ENCODE data around the gene CACTIN. TPM values are rescaled to one million over a fixed set of nuclear protein-coding genes. Genes with fewer than 3 reads are reported as not detected.
A peak's percentile ranks its signal among the peaks of the same experiment; 100 is the strongest.
"Not testable (repeated sequence)": the region's sequence is repeated elsewhere in the genome, so short reads cannot be mapped to it uniquely, and the experiment has no call there.

Gene CACTIN
- total and polyA plus RNA-seq, 4 donors, result 11.0 to 32.6 (median 27.9) TPM

DNA sequence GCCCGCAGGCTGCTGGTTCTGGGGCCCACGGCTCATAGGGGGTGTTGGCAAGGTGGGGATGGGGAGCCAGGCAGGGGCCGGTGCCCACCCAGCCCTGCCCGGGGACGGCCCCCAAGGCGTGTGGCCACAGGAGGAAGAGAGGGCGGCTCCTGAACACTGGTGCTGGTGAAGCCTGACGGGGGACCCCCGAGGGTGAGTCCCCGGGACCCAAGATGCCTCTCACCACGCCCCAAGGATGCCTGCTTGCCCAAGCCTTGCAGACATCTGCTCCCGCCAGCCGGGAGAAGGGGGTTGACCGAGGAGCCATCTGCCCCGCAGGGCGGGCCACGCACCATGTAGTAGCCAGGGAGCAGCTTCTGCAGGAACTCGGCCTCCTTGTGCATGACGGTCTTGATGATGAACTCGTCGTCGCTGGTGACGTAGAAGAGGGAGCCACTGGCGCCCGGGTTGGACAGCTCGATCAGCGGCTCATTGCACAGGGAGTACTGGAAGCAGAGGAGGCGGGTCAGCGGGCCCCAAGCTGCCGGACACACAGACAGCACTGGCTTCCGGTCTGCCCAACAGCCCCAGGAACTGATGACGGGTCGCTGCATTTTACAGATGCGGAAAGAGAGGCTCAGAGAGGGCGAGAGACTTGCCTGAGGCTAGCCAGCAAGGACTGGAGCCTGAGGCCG lies 29.6 kb upstream of the CACTIN start:
- DNase-seq (ENCODE audit: low read depth in 4 of 6, low spot score in 6 of 6), result no peak
- peaks cover 98% of the 10 kb centered on the region for H3K36me3 ChIP-seq (ENCODE audit: control insufficient read depth, insufficient read depth, low read length)
- no peaks in the 10 kb centered on the region for H3K27me3 ChIP-seq (ENCODE audit: control insufficient read depth, insufficient read depth, low read length)
- H3K4me3 ChIP-seq (ENCODE audit: low read depth, low read length), result no peak overlapping the region
- H3K4me1 ChIP-seq (ENCODE audit: control insufficient read depth, insufficient read depth, low read length), result peaks cover 17% of the 10 kb centered on the region
- H3K9me3 ChIP-seq (ENCODE audit: control insufficient read depth, insufficient read depth, low read length), result no peaks in the 10 kb centered on the region
- 80% methylated on average over 35 of the region's 36 CpGs for WGBS (ENCODE audit: insufficient coverage)
- H3K27ac ChIP-seq (ENCODE audit: low read depth, low read length), result no peak overlapping the region

- Histone ChIP-seq H3K36me3 (ENCODE audit: control insufficient read depth, insufficient read depth, low read length) (peaks cover 98% of the 10 kb centered on the region), H3K4me3 (ENCODE audit: low read depth, low read length) (no peak overlapping the region), H3K27me3 (ENCODE audit: control insufficient read depth, insufficient read depth, low read length) (no peaks in the 10 kb centered on the region), H3K27ac (ENCODE audit: low read depth, low read length) (no peak overlapping the region), H3K9me3 (ENCODE audit: control insufficient read depth, insufficient read depth, low read length) (no peaks in the 10 kb centered on the region), H3K4me1 (ENCODE audit: control insufficient read depth, insufficient read depth, low read length) (peaks cover 17% of the 10 kb centered on the region)
- DNase-seq (ENCODE audit: low read depth in 4 of 6, low spot score in 6 of 6), result peak in 2 of 6 donors; percentile 45 to 66
- 78% methylated on average over 13 of the region's 25 CpGs for WGBS (ENCODE audit: insufficient coverage)
These were observed 28.9 kb upstream of the CACTIN start for GRCh38 chr19:3655402-3656072.

- Histone ChIP-seq H3K4me1 (ENCODE audit: control insufficient read depth, insufficient read depth, low read length) (peaks cover 26% of the 10 kb centered on the region), H3K27me3 (ENCODE audit: control insufficient read depth, insufficient read depth, low read length) (no peaks in the 10 kb centered on the region), H3K27ac (ENCODE audit: low read depth, low read length) (no peak overlapping the region), H3K4me3 (ENCODE audit: low read depth, low read length) (no peak overlapping the region), H3K9me3 (ENCODE audit: control insufficient read depth, insufficient read depth, low read length) (no peaks in the 10 kb centered on the region), H3K36me3 (ENCODE audit: control insufficient read depth, insufficient read depth, low read length) (peaks cover 92% of the 10 kb centered on the region)
- no peak for DNase-seq (ENCODE audit: low read depth in 4 of 6, low spot score in 6 of 6)
- 92% methylated on average over 12 of the region's 20 CpGs for WGBS (ENCODE audit: insufficient coverage)
These were observed 27.4 kb upstream of the CACTIN start for GRCh38 chr19:3653865-3654513.

DNA sequence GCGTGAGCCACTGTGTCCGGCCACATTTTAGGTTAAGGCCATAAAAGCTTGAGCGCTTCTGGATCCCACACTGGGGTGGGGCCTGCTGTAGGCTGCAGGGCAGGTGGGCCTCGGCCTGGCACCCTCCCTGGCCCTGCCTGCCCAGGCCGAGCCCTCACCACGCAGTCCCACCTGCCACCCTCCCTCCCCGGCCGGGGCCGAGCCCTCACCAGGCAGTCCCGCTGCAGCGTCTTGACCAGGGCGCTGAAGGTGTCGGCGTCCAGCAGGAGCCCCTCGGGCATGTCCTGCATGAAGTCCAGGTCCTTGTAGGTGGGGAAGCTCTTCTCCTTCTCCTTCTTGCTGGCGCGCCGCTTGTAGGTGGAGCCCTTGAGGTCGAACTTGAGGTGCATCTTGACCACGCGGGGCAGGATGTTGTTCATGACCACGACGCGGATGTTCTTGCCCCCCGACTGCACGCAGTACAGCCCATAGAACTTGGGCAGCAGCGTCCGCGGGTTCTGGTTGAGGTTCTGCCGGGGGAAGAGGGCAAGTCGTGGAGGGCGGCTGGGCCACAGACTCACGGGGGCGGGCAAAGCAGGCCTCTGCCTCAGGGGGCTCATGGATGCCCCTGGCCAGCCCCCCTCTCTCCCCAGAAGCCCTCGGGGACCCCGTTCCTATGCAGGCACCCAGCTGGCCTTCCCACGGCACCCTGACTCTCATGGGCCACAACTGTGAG lies 26.6 kb upstream of the CACTIN start:
- DNase-seq (ENCODE audit: low read depth in 4 of 6, low spot score in 6 of 6), result no peak
- Histone ChIP-seq H3K27ac (ENCODE audit: low read depth, low read length) (no peak overlapping the region), H3K36me3 (ENCODE audit: control insufficient read depth, insufficient read depth, low read length) (peaks cover 92% of the 10 kb centered on the region), H3K27me3 (ENCODE audit: control insufficient read depth, insufficient read depth, low read length) (no peaks in the 10 kb centered on the region), H3K4me3 (ENCODE audit: low read depth, low read length) (no peak overlapping the region), H3K4me1 (ENCODE audit: control insufficient read depth, insufficient read depth, low read length) (peaks cover 20% of the 10 kb centered on the region), H3K9me3 (ENCODE audit: control insufficient read depth, insufficient read depth, low read length) (no peaks in the 10 kb centered on the region)
- 94% methylated on average over 33 of the region's 37 CpGs for WGBS (ENCODE audit: insufficient coverage)

- Histone ChIP-seq H3K4me1 (ENCODE audit: control insufficient read depth, insufficient read depth, low read length) (peaks cover 18% of the 10 kb centered on the region), H3K36me3 (ENCODE audit: control insufficient read depth, insufficient read depth, low read length) (peaks cover 92% of the 10 kb centered on the region), H3K27ac (ENCODE audit: low read depth, low read length) (no peak overlapping the region), H3K9me3 (ENCODE audit: control insufficient read depth, insufficient read depth, low read length) (no peaks in the 10 kb centered on the region), H3K4me3 (ENCODE audit: low read depth, low read length) (no peak overlapping the region), H3K27me3 (ENCODE audit: control insufficient read depth, insufficient read depth, low read length) (no peaks in the 10 kb centered on the region)
- 96% methylated on average over 11 of the region's 14 CpGs for WGBS (ENCODE audit: insufficient coverage)
- DNase-seq (ENCODE audit: low read depth in 4 of 6, low spot score in 6 of 6), result no peak
These were observed 25.8 kb upstream of the CACTIN start for GRCh38 chr19:3652422-3652821.

GRCh38 chr19:3651684-3652083 lies 25.1 kb upstream of the CACTIN start:
- H3K4me3 ChIP-seq (ENCODE audit: low read depth, low read length), result no peak overlapping the region
- H3K4me1 ChIP-seq (ENCODE audit: control insufficient read depth, insufficient read depth, low read length), result peaks cover 18% of the 10 kb centered on the region
- no peaks in the 10 kb centered on the region for H3K27me3 ChIP-seq (ENCODE audit: control insufficient read depth, insufficient read depth, low read length)
- DNase-seq (ENCODE audit: low read depth in 4 of 6, low spot score in 6 of 6), result no peak
- H3K27ac ChIP-seq (ENCODE audit: low read depth, low read length), result no peak overlapping the region
- no peaks in the 10 kb centered on the region for H3K9me3 ChIP-seq (ENCODE audit: control insufficient read depth, insufficient read depth, low read length)
- WGBS (ENCODE audit: insufficient coverage), result 98% methylated on average over 33 of the region's 33 CpGs
- H3K36me3 ChIP-seq (ENCODE audit: control insufficient read depth, insufficient read depth, low read length), result peaks cover 92% of the 10 kb centered on the region

DNA sequence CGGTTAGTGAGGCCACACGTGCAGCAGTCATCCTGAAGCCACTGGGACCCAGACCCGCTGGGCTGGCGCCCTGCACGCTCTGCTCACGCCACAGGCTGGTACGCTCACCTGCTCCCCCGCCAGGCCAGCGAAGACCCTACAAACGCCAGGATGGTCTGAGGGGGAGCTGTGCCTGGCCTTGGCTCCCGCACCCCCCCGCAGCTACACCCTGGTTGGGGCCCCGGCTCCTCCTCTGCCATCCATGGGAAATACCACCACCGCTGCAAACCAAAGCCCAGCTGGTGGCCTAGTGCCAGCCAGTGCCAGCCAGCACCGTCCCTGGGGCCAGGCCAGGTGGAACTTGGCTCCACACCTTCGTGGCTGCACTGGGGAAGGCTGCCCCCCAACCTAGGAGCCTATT lies 23.3 kb upstream of the CACTIN start:
- Histone ChIP-seq H3K4me3 (ENCODE audit: low read depth, low read length) (no peak overlapping the region), H3K27ac (ENCODE audit: low read depth, low read length) (no peak overlapping the region), H3K36me3 (ENCODE audit: control insufficient read depth, insufficient read depth, low read length) (peaks cover 92% of the 10 kb centered on the region)

GRCh38 chr19:3648037-3648905 lies 21.7 kb upstream of the CACTIN start:
- no peak for DNase-seq (ENCODE audit: low read depth in 4 of 6, low spot score in 6 of 6)
- WGBS (ENCODE audit: insufficient coverage), result 94% methylated on average over 29 of the region's 33 CpGs
- Histone ChIP-seq H3K36me3 (ENCODE audit: control insufficient read depth, insufficient read depth, low read length) (peaks cover 95% of the 10 kb centered on the region), H3K27ac (ENCODE audit: low read depth, low read length) (no peak overlapping the region), H3K27me3 (ENCODE audit: control insufficient read depth, insufficient read depth, low read length) (no peaks in the 10 kb centered on the region), H3K4me1 (ENCODE audit: control insufficient read depth, insufficient read depth, low read length) (peaks cover 31% of the 10 kb centered on the region), H3K4me3 (ENCODE audit: low read depth, low read length) (no peak overlapping the region), H3K9me3 (ENCODE audit: control insufficient read depth, insufficient read depth, low read length) (no peaks in the 10 kb centered on the region)

More for the DNA sequence above, 23.3 kb upstream of the CACTIN start:
- Histone ChIP-seq H3K27me3 (ENCODE audit: control insufficient read depth, insufficient read depth, low read length) (no peaks in the 10 kb centered on the region), H3K4me1 (ENCODE audit: control insufficient read depth, insufficient read depth, low read length) (peaks cover 18% of the 10 kb centered on the region), H3K9me3 (ENCODE audit: control insufficient read depth, insufficient read depth, low read length) (no peaks in the 10 kb centered on the region)
- WGBS (ENCODE audit: insufficient coverage), result 92% methylated on average over 16 of the region's 16 CpGs
- DNase-seq (ENCODE audit: low read depth in 4 of 6, low spot score in 6 of 6), result no peak

DNA sequence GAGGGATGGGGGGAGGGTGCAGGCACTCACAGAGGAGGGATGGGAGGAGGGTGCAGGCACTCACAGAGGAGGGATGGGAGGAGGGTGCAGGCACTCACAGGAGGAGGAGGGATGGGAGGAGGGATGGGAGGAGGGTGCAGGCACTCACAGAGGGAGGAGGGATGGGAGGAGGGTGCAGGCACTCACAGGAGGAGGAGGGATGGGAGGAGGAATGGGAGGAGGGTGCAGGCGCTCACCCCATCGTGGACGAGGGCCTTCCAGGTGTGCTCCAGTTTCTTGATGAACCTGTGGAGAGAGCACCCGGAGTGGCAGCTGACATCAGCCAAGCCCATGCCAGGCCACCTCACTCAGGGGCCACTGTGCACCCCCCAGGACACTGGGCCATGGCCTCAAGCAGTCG lies 20.5 kb upstream of the CACTIN start:
- not testable (repeated sequence) for H3K9me3 ChIP-seq (ENCODE audit: control insufficient read depth, insufficient read depth, low read length); H3K4me3 ChIP-seq (ENCODE audit: low read depth, low read length); DNase-seq (ENCODE audit: low read depth in 4 of 6, low spot score in 6 of 6); H3K27ac ChIP-seq (ENCODE audit: low read depth, low read length); H3K27me3 ChIP-seq (ENCODE audit: control insufficient read depth, insufficient read depth, low read length)
- peaks cover 95% of the 10 kb centered on the region for H3K36me3 ChIP-seq (ENCODE audit: control insufficient read depth, insufficient read depth, low read length)
- H3K4me1 ChIP-seq (ENCODE audit: control insufficient read depth, insufficient read depth, low read length), result peaks cover 31% of the 10 kb centered on the region
- 91% methylated on average over 5 of the region's 5 CpGs for WGBS (ENCODE audit: insufficient coverage)
